HEK293T (cell line): Measurements from ENCODE around the gene PAGR1.

ENCODE experiments used
- BHLHE40 ChIP-seq: fragments of 450-650 bp; IDR thresholded peaks from 2 replicates; pipeline ENCODE4 v1.6.1; 2016; ENCODE audit warnings: mild to moderate bottlenecking, moderate library complexity, borderline replicate concordance
- FOXA1 ChIP-seq: fragments of 450-650 bp; IDR thresholded peaks from 2 replicates; pipeline ENCODE4 v1.6.1; 2016; ENCODE audit warnings: mild to moderate bottlenecking
- FOXM1 ChIP-seq: fragments of 450-650 bp; IDR thresholded peaks from 2 replicates; pipeline ENCODE4 v1.6.1; 2017; ENCODE audit warnings: mild to moderate bottlenecking, borderline replicate concordance

DNA sequence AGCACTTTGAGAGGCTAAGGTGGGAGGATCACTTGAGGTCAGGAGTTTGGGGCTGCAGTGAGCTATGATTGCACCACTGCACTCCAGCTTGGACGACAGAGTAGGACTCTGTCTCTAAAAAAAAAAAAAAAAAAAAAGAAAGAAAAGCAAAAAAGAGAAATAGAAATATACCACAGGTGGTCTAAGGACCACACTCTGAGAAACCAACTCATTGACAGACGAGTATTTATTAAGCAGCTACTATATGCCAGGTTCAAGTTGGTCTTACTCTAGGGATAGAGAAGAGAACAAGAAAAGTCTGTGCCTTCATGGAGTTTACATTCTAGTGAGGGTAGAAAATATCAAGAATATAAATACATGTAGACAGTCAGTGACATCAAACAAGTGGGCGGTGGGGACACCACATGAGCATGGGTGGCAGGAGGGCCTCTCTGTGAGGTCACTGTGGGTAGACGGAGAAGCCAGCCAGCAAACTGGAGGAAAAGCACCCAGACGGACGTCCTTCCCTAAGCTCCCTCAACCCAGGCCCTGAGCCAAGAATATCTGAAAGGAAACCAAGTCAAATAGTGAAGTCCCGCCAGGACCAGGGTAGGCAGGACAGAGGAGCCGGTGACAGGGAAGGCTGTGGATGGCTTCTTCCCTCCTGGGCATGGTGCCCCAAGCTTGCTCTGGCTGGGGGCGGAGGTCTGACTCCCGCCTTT lies 42.3 kb downstream of the PAGR1 start:
- no peak for TF ChIP-seq BHLHE40
- no peak for TF ChIP-seq FOXM1
- TF ChIP-seq FOXA1: no peak
